HG02870 (cell line): Measurements from ENCODE around the gene DCTN5.

Experiments used
- ATAC-seq: cut with Tn5 transposase; IDR thresholded peaks from one replicate; pipeline ENCODE4 v1.9.1; 2021; ENCODE audit warnings: mild to moderate bottlenecking, moderate library complexity; ENCODE audit not compliant: unreplicated experiment

Gene DCTN5

DNA sequence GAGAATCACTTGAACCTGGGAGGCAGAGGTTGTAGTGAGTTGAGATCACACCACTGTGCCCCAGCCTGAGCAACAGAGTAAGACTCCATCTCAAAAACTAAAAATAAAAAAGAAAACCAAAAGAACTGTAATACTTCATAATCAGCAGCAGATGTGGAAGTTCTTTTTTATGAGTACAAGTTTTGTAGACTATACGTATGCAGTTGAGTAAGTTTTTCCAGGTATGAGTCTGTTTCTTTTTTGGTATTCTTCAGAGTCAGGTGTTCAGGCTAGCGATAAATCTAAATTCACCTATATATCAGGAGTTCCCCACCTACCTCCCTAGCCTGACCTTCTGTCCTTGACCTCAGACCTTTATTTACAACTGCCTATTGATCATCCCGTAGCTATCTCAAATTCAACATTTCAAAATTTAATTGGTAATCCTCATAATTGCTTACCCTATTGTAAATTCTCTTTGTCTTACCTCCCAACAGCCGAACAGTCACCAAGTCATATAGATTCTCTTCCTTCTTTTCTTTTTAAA, 10.7 kb downstream of the DCTN5 start:
- peak; percentile 57 for ATAC-seq

- ATAC-seq = no peak
Measured at GRCh38 chr16:23663918-23664317, 22.7 kb downstream of the DCTN5 start.

DNA sequence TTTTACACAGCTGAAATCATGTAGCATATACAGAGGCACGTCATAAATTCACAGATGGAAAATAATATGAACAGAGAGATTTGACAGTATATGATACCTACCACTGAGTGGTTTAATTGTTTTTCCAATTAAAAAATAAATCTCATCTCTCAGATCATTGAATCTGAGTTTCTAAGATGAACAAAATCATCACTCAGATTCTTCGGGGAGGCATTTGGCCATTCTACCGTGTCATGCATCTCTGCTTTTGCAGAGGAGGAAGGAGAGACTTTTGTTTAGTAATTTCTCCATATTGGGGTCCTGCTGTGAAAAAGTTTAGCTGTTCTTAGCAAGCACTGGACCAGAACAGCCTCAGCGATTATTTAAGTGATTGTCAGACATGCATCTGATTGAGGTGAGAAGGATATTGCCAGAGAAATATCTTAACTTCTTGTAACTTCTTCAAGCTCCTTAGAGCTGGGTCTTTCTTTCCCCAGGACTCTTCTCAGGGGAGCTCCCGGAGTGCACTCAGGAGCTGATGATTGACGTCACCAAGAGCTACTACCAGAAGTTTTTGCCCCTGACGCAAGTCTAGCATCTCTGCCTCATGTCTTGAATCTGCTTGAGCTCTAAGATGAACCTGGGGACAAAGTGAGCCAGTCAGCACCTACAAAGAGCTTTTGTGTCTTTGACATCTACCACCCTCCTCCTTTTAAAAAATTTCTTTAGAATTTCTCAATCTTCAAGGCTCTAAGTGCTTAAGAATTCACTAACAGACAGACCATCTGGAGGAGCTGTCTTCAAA, 25.5 kb downstream of the DCTN5 start:
- ATAC-seq = no peak

DNA sequence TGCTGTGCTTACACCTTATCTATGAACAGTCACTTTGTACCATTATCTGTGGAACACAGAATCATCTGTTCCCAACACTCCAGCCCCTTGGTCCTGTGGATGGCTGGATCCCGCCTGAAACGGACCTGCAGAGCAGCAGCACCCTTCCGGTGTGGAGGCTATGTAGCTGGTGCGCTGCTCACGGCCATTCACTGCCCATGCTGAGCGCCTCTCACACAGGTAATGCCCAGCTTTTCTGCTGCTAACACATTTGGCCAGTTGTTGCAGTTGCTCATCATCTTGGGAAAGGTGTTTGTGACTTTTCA, 26.0 kb downstream of the DCTN5 start:
- no peak for ATAC-seq

- ATAC-seq = no peak
Measured at GRCh38 chr16:23668225-23668624, 27.0 kb downstream of the DCTN5 start.

DNA sequence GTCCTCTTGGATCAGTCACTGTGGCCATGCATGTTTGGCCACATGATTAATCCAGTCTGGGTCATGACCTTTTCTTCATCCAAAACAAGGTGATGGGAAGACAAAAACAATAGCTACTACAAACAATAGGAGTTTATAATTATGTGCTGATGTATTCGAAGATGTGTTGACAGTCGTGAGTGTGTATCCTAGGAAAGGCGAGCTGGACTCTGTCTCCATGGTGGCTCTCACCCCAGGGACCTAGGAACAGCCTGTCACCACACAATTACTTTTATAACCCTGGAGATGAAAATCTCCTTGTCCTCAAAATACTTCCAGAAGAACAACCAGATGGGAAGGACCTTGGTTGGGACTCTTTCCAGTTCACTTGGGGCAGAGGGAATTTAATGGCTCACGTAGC, 27.6 kb downstream of the DCTN5 start:
- ATAC-seq = no peak

GRCh38 chr16:23670137-23670776, 29.0 kb downstream of the DCTN5 start:
- ATAC-seq = peak; percentile 96

- no peak for ATAC-seq
Measured at GRCh38 chr16:23673971-23674614, 32.8 kb downstream of the DCTN5 start.

- no peak for ATAC-seq
Measured at GRCh38 chr16:23676924-23677480, 35.7 kb downstream of the DCTN5 start.

DNA sequence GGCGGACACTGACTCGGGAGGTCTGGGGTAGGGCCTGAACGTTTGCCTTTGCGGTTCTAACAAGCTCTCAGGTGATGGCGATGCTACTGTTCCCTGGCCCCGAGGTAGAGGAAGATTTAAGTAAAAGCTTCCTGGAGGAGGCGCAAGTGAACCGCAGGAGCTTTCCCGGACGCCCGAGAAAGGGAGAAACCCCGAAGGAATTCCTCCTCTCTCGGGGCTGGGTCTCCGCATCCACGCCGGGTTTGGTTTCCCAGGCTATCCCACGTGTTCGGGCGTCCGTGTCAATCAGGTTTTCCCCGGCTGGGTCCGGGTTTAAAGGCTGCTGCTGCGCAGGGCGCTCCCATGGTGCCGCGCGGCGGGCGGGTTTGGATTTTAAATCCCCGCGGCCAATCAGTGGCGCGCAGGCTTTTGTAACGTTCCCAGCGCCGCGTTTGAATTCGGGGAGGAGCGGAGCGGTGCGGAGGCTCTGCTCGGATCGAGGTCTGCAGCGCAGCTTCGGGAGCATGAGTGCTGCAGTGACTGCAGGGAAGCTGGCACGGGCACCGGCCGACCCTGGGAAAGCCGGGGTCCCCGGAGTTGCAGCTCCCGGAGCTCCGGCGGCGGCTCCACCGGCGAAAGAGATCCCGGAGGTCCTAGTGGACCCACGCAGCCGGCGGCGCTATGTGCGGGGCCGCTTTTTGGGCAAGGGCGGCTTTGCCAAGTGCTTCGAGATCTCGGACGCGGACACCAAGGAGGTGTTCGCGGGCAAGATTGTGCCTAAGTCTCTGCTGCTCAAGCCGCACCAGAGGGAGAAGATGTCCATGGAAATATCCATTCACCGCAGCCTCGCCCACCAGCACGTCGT, 37.4 kb downstream of the DCTN5 start, which contains the start of gene PLK1:
Gene PLK1, plus strand, starts transcription at position 460 of the 844 bp plus-strand sequence. Its CDS starts 44 bp downstream, at position 504.
- ATAC-seq = peak; percentile 85

DNA sequence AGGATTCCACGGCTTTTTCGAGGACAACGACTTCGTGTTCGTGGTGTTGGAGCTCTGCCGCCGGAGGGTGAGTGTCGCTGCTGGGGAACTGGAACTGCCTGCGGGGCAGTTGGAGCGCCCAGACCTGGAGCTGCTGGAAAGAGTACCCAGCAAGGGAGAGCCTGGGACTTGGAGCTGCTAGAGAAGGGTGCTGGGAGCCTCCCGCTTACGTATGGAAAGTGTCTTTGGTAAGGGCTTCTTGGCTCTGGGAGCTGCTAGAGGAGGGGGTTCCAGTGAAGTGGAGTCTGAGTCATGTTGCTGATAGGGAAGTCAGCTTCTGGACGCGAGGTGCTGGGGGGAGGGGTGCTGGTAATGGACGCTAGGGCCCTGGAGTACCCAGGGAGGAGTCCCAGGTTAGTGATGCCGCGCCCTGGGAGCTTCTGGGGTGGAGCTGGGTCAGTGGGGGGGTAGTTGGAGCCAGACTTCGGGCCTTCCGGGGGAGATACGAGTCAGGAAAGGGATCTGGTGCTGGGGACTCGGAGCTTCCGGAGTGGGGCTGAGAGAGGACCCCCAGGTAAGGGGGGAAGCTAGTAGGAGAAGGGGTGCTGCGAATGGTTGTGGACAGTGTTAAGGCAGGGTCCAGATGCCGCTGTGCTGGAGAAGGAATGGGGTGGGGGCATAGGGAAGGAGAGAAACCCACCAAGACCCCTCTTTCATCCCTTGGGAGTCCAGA, 38.2 kb downstream of the DCTN5 start:
- no peak for ATAC-seq

DNA sequence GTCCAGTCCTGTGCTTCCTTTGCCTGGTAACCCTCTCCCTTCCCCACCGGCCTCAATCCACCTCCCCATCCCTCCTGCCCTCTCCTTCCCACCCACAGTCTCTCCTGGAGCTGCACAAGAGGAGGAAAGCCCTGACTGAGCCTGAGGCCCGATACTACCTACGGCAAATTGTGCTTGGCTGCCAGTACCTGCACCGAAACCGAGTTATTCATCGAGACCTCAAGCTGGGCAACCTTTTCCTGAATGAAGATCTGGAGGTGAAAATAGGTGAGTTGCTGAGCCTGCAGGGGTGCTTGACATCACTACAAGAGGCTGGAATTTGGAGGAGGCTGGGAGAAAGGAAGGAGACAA, 38.7 kb downstream of the DCTN5 start:
- ATAC-seq = no peak

DNA sequence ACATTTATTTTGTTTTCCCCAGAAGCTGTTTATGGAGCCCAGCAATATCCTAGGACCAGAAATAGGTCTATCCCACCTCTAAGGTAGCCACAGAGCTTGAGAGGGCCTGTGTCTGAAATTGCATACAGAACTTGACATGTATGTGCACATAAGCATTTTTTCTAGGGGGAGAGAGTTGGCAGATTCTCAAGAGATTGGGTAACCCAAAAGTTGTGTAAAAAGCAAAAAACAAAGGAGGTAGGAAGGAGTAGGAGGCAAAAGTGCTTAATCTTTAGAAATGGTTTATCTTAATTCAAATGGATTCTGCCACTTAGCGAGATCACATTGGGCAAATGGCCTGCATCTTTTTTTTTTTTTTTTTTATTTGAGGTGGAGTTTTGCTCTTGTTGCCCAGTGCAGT, 40.9 kb downstream of the DCTN5 start:
- ATAC-seq = no peak

GRCh38 chr16:23683487-23683886, 42.2 kb downstream of the DCTN5 start:
- ATAC-seq = no peak

- ATAC-seq = no peak
Measured at GRCh38 chr16:23687034-23687808, 46.0 kb downstream of the DCTN5 start.

DNA sequence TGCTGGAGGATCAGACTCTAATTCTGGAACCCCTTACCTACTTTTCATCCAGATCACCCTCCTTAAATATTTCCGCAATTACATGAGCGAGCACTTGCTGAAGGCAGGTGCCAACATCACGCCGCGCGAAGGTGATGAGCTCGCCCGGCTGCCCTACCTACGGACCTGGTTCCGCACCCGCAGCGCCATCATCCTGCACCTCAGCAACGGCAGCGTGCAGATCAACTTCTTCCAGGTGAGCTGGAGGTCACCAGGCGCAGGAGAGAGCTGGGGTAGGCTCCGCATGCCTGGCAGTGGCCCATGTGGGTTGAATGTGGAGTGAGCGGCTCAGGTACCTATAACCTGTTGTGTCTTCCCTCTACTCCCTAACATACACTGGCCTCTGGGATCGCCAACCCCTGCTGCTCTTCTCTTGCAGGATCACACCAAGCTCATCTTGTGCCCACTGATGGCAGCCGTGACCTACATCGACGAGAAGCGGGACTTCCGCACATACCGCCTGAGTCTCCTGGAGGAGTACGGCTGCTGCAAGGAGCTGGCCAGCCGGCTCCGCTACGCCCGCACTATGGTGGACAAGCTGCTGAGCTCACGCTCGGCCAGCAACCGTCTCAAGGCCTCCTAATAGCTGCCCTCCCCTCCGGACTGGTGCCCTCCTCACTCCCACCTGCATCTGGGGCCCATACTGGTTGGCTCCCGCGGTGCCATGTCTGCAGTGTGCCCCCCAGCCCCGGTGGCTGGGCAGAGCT, 48.3 kb downstream of the DCTN5 start:
- no peak for ATAC-seq

- ATAC-seq = no peak
Measured at GRCh38 chr16:23690771-23691482, 49.7 kb downstream of the DCTN5 start.
